Measurements from ENCODE around the gene VAV3.

VAV3 gene

GRCh38 chr1:107643766-107644165 lies 321.2 kb downstream of the VAV3 start:
- no peak overlapping the region; the same call in 1 of the 2 replicates for H3K27ac ChIP-seq

GRCh38 chr1:107640207-107640606 lies 324.8 kb downstream of the VAV3 start:
- TF ChIP-seq CTCF (conservative IDR thresholded peaks at IDR 0.05): no peak
- peak overlapping the region; percentile 40 for H3K27ac ChIP-seq

More at GRCh38 chr1:107643766-107644165, 321.2 kb downstream of the VAV3 start:
- no peak for TF ChIP-seq CTCF (conservative IDR thresholded peaks at IDR 0.05)

- no peak for TF ChIP-seq CTCF (conservative IDR thresholded peaks at IDR 0.05)
- no peak overlapping the region for H3K27ac ChIP-seq
Measured at GRCh38 chr1:107637101-107637500, 327.9 kb downstream of the VAV3 start.

- TF ChIP-seq CTCF (conservative IDR thresholded peaks at IDR 0.05): no peak
- no peak overlapping the region for H3K27ac ChIP-seq
Measured at GRCh38 chr1:107633596-107633995, 331.4 kb downstream of the VAV3 start.

GRCh38 chr1:107626073-107626796 lies 338.7 kb downstream of the VAV3 start:
- H3K27ac ChIP-seq: peak overlapping the region; percentile 95
- no peak for TF ChIP-seq CTCF (conservative IDR thresholded peaks at IDR 0.05)

GRCh38 chr1:107625405-107626029 lies 339.5 kb downstream of the VAV3 start:
- TF ChIP-seq CTCF (conservative IDR thresholded peaks at IDR 0.05): no peak

GRCh38 chr1:107623431-107623830 lies 341.5 kb downstream of the VAV3 start:
- H3K27ac ChIP-seq: no peak overlapping the region
- TF ChIP-seq CTCF (conservative IDR thresholded peaks at IDR 0.05): no peak

More at GRCh38 chr1:107625405-107626029, 339.5 kb downstream of the VAV3 start:
- H3K27ac ChIP-seq: peak overlapping the region; percentile 95
